ENCODE measurements around the gene CACNA1C. TPM values are rescaled to one million over a fixed set of nuclear protein-coding genes. Genes with fewer than 3 reads are reported as not detected.

Gene CACNA1C
- total RNA-seq, 2 donors from 2014 or later = 8.1 to 18.2 TPM

DNA sequence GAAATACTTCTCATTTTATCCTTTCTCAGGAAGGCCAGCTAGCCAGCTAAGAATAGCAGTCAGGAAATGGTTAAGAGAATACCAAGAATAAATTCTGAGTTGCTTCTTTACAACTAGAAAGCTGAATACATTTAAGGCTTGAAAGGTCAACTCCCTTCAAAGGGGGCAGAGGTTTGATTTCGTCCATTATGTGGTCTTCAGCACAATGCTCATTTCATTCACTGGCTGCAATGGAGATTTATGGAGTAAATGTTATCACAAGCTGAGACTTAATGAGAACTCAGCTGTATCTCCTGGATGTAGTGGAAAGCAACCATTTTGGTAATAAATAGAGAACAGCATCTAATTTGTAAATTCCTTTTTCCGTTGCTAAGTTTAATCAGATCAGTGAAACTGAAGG is 477.0 kb downstream of the CACNA1C start:
- Histone ChIP-seq H3K9me3 (no peaks in the 10 kb centered on the region), H3K27me3 (replicated peaks; ENCODE audit: insufficient read depth) (no peaks in the 10 kb centered on the region), H3K36me3 (no peaks in the 10 kb centered on the region), H3K4me3 (no peak overlapping the region), H3K27ac (no peak overlapping the region), H3K4me1 (replicated peaks) (no peaks in the 10 kb centered on the region)
- intact Hi-C loops (cut with DNase I) = no loop called here
- TF ChIP-seq, protein P1, sequence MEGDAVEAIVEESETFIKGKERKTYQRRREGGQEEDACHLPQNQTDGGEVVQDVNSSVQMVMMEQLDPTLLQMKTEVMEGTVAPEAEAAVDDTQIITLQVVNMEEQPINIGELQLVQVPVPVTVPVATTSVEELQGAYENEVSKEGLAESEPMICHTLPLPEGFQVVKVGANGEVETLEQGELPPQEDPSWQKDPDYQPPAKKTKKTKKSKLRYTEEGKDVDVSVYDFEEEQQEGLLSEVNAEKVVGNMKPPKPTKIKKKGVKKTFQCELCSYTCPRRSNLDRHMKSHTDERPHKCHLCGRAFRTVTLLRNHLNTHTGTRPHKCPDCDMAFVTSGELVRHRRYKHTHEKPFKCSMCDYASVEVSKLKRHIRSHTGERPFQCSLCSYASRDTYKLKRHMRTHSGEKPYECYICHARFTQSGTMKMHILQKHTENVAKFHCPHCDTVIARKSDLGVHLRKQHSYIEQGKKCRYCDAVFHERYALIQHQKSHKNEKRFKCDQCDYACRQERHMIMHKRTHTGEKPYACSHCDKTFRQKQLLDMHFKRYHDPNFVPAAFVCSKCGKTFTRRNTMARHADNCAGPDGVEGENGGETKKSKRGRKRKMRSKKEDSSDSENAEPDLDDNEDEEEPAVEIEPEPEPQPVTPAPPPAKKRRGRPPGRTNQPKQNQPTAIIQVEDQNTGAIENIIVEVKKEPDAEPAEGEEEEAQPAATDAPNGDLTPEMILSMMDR (IDR thresholded peaks at IDR 0.05) = no peak
- no peak for TF ChIP-seq POLR2A (IDR thresholded peaks at IDR 0.05)
- TF ChIP-seq POLR2AphosphoS5 (IDR thresholded peaks at IDR 0.05) = no peak
- 85% methylated on average over 2 of the region's 2 CpGs for WGBS
- DNase-seq (ENCODE audit: low spot score) = no peak

DNA sequence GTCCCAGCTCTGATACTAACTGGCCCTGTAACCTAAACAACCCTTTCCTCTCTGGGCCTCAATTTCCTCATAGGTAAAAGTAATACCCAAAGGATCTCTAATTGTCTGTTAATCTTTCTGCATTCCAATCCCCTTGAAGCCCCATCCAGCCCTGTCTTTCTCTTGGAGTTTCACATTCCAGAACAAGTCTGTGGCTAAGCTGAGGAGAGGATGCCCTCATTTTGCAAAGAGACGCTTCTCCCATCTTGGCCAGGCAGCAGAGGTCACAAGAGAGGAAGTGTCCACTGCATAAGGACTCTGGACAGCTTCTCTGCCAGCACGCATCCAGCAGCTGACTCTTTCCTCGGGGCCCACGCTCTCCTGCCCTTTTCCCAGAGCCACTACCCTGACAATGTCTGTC is 478.6 kb downstream of the CACNA1C start:
- no peak for DNase-seq (ENCODE audit: low spot score)
- 89% methylated on average over 4 of the region's 4 CpGs for WGBS
- Histone ChIP-seq H3K27me3 (replicated peaks; ENCODE audit: insufficient read depth) (no peaks in the 10 kb centered on the region), H3K4me1 (replicated peaks) (no peaks in the 10 kb centered on the region), H3K4me3 (no peak overlapping the region), H3K9me3 (no peaks in the 10 kb centered on the region), H3K36me3 (no peaks in the 10 kb centered on the region), H3K27ac (no peak overlapping the region)
- intact Hi-C loops (cut with DNase I) = no loop called here
- no peak for TF ChIP-seq POLR2A (IDR thresholded peaks at IDR 0.05)
- TF ChIP-seq POLR2AphosphoS5 (IDR thresholded peaks at IDR 0.05) = no peak
- TF ChIP-seq, protein P1 (IDR thresholded peaks at IDR 0.05) = no peak

DNA sequence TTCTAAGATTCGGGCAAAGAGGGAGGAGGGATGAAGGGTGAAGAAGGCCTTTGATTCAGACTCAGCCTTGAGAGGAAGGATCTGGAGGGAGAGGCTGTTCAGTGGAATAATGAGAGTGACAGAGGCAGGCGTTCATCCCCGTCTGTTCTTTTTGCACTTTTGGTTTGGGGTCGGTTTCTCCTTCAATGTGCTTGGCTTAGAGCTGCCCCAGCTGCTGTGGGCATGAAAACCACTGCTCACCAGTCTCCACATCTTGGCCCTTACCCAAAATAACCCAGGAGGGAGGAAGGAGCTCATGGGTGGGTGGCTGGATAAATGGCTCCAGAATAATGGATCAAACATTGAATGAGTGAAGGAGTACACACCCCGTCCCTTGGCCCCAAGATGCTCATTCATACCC is 480.2 kb downstream of the CACNA1C start:
- 78% methylated on average over 5 of the region's 5 CpGs for WGBS
- intact Hi-C loops (cut with DNase I) = no loop called here
- no peak overlapping the region for H3K4me3 ChIP-seq
- no peak for DNase-seq (ENCODE audit: low spot score)
- H3K27ac ChIP-seq = no peak overlapping the region
- H3K36me3 ChIP-seq = no peaks in the 10 kb centered on the region
- peaks cover 1% of the 10 kb centered on the region for H3K4me1 ChIP-seq (replicated peaks)
- TF ChIP-seq POLR2AphosphoS5 (IDR thresholded peaks at IDR 0.05) = no peak
- no peak for TF ChIP-seq POLR2A (IDR thresholded peaks at IDR 0.05)
- TF ChIP-seq, protein P1 (IDR thresholded peaks at IDR 0.05) = no peak
- no peaks in the 10 kb centered on the region for H3K27me3 ChIP-seq (replicated peaks; ENCODE audit: insufficient read depth)
- H3K9me3 ChIP-seq = no peaks in the 10 kb centered on the region

DNA sequence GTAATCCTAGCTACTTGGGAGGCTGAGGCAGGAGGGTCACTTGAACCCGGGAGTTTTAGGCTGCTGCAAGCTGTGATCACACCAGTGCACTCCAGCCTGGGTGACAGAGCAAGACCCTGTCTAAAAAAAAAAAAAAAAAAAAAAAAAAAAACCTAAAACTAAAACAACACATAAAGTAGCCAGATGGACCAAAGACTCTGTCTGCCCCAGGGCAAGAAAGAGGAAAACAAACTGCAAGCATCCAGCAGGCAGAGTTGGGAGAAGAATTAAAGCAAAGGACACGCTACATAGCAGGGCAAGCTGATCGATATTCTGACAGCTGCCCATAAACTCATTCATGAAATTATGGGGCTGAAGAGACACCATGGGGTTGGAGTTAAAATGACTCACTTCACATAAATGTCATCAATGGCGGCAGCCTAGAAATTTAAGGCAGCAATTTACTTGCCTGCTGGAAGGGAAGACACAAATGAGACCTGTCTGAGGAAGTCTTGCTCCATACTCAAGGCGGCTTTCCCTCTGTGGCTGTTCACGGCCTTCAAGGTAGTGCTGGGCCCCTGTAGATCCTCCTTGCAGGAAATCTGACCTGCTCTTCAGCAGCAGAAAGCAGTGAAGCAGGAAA is 482.9 kb downstream of the CACNA1C start:
- intact Hi-C loops (cut with DNase I) = no loop called here
- no peak for DNase-seq (ENCODE audit: low spot score)
- Histone ChIP-seq H3K9me3 (no peaks in the 10 kb centered on the region), H3K4me3 (no peak overlapping the region), H3K4me1 (replicated peaks) (peaks cover 5% of the 10 kb centered on the region), H3K27me3 (replicated peaks; ENCODE audit: insufficient read depth) (no peaks in the 10 kb centered on the region), H3K36me3 (no peaks in the 10 kb centered on the region), H3K27ac (no peak overlapping the region)
- TF ChIP-seq POLR2A (IDR thresholded peaks at IDR 0.05) (no peak), POLR2AphosphoS5 (IDR thresholded peaks at IDR 0.05) (no peak)
- TF ChIP-seq, protein P1 (IDR thresholded peaks at IDR 0.05) = no peak
- WGBS = 88% methylated on average over 6 of the region's 6 CpGs

DNA sequence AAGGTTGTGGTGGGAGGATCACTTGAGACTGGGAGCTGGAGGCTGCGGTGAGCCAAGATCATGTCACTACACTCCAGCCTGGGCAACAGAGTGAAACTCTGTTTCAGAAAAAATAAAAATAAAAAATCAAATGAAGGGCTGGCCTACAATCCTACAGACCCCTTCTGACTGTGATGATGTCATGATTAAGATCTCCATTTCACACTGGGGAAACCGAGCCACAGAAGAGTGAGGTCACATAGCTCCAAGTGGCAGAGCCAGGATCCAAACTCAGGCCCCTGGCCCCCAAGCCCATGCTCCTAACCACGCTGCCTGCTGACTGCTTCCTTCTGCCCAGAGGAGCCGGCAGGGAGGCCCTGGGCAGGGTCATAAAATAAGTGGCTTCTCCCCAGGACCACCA is 483.9 kb downstream of the CACNA1C start:
- Histone ChIP-seq H3K4me3 (no peak overlapping the region), H3K9me3 (no peaks in the 10 kb centered on the region), H3K27ac (no peak overlapping the region), H3K27me3 (replicated peaks; ENCODE audit: insufficient read depth) (no peaks in the 10 kb centered on the region), H3K36me3 (no peaks in the 10 kb centered on the region), H3K4me1 (replicated peaks) (peaks cover 5% of the 10 kb centered on the region)
- 89% methylated on average over 4 of the region's 4 CpGs for WGBS
- DNase-seq (ENCODE audit: low spot score) = no peak
- TF ChIP-seq POLR2A (IDR thresholded peaks at IDR 0.05) (no peak), POLR2AphosphoS5 (IDR thresholded peaks at IDR 0.05) (no peak)
- intact Hi-C loops (cut with DNase I) = no loop called here
